Endothelial cell of umbilical vein (primary cell): ENCODE results near the gene USP49. TPM values are rescaled to one million over a fixed set of nuclear protein-coding genes. Genes with fewer than 3 reads are reported as not detected.
"Not testable (repeated sequence)": the region's sequence is repeated elsewhere in the genome, so short reads cannot be mapped to it uniquely, and the experiment has no call there.

Experiments
- BruUV-seq: library from RNA; stranded (reverse); fragments of 400-500 nt; replicated peaks from 2 replicates; lab custom pipeline; 2021; lab: Mats Ljungman, UMichigan
- CTCF ChIA-PET: fragments of 300-600, 350-600 bp; sonication (Branson Sonifier 250); formaldehyde crosslinking; loops from one replicate; lab custom pipeline; 2021; ENCODE audit warnings: antibody characterized with exemption, inconsistent platforms; lab: Charles Lee
- POLR2A ChIA-PET: fragments of 300-600, 350-600 bp; sonication (Branson Sonifier 250); formaldehyde crosslinking; loops from one replicate; lab custom pipeline; 2021; ENCODE audit warnings: antibody characterized with exemption, inconsistent platforms; lab: Charles Lee
- DNase-seq: peaks from one replicate; pipeline ENCODE4 v3.0.0-alpha.2; 2011; ENCODE audit warnings: low read depth, low spot score
- FAIRE-seq: peaks from 2 replicates; lab custom pipeline; 2011; peaks lifted over from hg19 to GRCh38; lab: Jason Lieb, UNC
- H2AFZ ChIP-seq: 2 replicates; pipeline ENCODE4 v1.6.0; 2012; ENCODE audit warnings: low read depth, low read length, control low read depth, inconsistent platforms
- H3K27ac ChIP-seq: 2 replicates; pipeline ENCODE4 v1.5.1; 2011; ENCODE audit warnings: low read depth, mild to moderate bottlenecking, control low read depth, low read length, moderate library complexity; ENCODE audit not compliant: insufficient read depth
- H3K27me3 ChIP-seq, 2 experiments: 2 replicates each; pipeline versions ENCODE4 v1.6.0 to v1.6.1; 2011; ENCODE audit warnings: low read length in 2 of 2, mixed read lengths in 1 of 2; ENCODE audit not compliant: control insufficient read depth in 2 of 2, insufficient read depth in 2 of 2
- H3K36me3 ChIP-seq, 2 experiments: 2 replicates in 1 of 2; 3 replicates in 1 of 2; pipeline ENCODE4 v1.5.1; 2011; ENCODE audit warnings: low read length in 2 of 2, mild to moderate bottlenecking in 1 of 2, moderate library complexity in 1 of 2; ENCODE audit not compliant: control insufficient read depth in 2 of 2, insufficient read depth in 2 of 2; ENCODE audit errors: extremely low read depth in 1 of 2
- H3K4me1 ChIP-seq: 3 replicates; pipeline ENCODE4 v1.5.1; 2011; ENCODE audit warnings: mild to moderate bottlenecking, low read length; ENCODE audit not compliant: control insufficient read depth, insufficient read depth; ENCODE audit errors: extremely low read depth
- H3K4me2 ChIP-seq: 2 replicates; pipeline ENCODE4 v1.6.1; 2011; ENCODE audit warnings: low read length, control low read depth, mixed read lengths; ENCODE audit not compliant: insufficient read depth
- H3K4me3 ChIP-seq, 3 experiments: fragments of 200-600 bp in 1 of 3; sonication (generic), shearing (Covaris generic) in 1 of 3; replicated peaks in 1 of 3; 2 replicates each; pipeline ENCODE4 v1.5.1; 2011 to 2016; ENCODE audit warnings: control low read depth in 3 of 3, low read length in 3 of 3, mild to moderate bottlenecking in 2 of 3, inconsistent platforms in 1 of 3, low read depth in 1 of 3, moderate library complexity in 1 of 3; ENCODE audit not compliant: insufficient read depth in 1 of 3
- H3K79me2 ChIP-seq: 2 replicates; pipeline ENCODE4 v1.6.0; 2012; ENCODE audit warnings: low read length, inconsistent platforms; ENCODE audit not compliant: control insufficient read depth, insufficient read depth
- H3K9ac ChIP-seq: replicated peaks from 2 replicates; pipeline ENCODE3; 2011; ENCODE audit warnings: low read length, control low read depth; ENCODE audit not compliant: insufficient read depth; ENCODE audit errors: extremely low read depth
- H3K9me1 ChIP-seq: replicated peaks from 3 replicates; pipeline ENCODE4 v1.6.0; 2011; ENCODE audit warnings: mild to moderate bottlenecking, low read length; ENCODE audit not compliant: control insufficient read depth, insufficient read depth; ENCODE audit errors: extremely low read depth
- H3K9me3 ChIP-seq: replicated peaks from 2 replicates; pipeline ENCODE4 v1.5.1; 2012; ENCODE audit warnings: low read length, inconsistent platforms; ENCODE audit not compliant: control insufficient read depth, insufficient read depth
- H4K20me1 ChIP-seq: replicated peaks from 2 replicates; pipeline ENCODE3; 2011; ENCODE audit warnings: mild to moderate bottlenecking, low read length; ENCODE audit not compliant: control insufficient read depth, insufficient read depth; ENCODE audit errors: extremely low read depth
- EZH2 ChIP-seq: IDR thresholded peaks from 2 replicates; pipeline ENCODE4 v1.6.1; 2012; ENCODE audit warnings: borderline replicate concordance, low read depth, mild to moderate bottlenecking, moderate library complexity, low read length, inconsistent platforms; ENCODE audit not compliant: severe bottlenecking
- FOS ChIP-seq: IDR thresholded peaks from 2 replicates; pipeline ENCODE4 v1.6.1; 2011; ENCODE audit warnings: mild to moderate bottlenecking, low read length, moderate library complexity, borderline replicate concordance; ENCODE audit not compliant: insufficient read depth
- GATA2 ChIP-seq: IDR thresholded peaks from 2 replicates; pipeline ENCODE4 v1.7.0; 2011; ENCODE audit warnings: low read depth, mild to moderate bottlenecking, moderate library complexity, mixed read lengths, low read length; ENCODE audit not compliant: insufficient read length, insufficient read depth
- JUN ChIP-seq: IDR thresholded peaks from 2 replicates; pipeline ENCODE4 v1.6.1; 2011; ENCODE audit warnings: borderline replicate concordance, low read depth; ENCODE audit not compliant: insufficient read length, insufficient read depth
- MYC ChIP-seq: IDR thresholded peaks from one replicate; pipeline ENCODE4 v1.6.1; 2011; ENCODE audit warnings: mild to moderate bottlenecking, low read depth, low read length
- POLR2A ChIP-seq: IDR thresholded peaks from 2 replicates; pipeline ENCODE4 v1.6.1; 2012; ENCODE audit warnings: low read depth, mild to moderate bottlenecking, control low read depth, low read length
- POLR2AphosphoS5 ChIP-seq: IDR thresholded peaks from 2 replicates; pipeline ENCODE4 v1.6.1; 2012; ENCODE audit warnings: low read depth, mild to moderate bottlenecking, control low read depth, low read length, moderate library complexity; ENCODE audit not compliant: insufficient read depth
- dilution Hi-C: fragments of 300-500 bp; cut with MboI; formaldehyde crosslinking; loops from one replicate; pipeline ENCODE4 v1.15.0; 2019; ENCODE audit warnings: low sequenced_read_pairs; ENCODE audit not compliant: extremely low pct_ligation_motif_present
- intact Hi-C: fragments of 100-400 bp; cut with micrococcal nuclease; formaldehyde crosslinking; loops from one replicate; pipeline ENCODE4 v1.10.0; 2022
- polyA plus RNA-seq, 4 experiments: library from polyadenylated mRNA; depleted of rRNA in 3 of 4; stranded (reverse) in 3 of 4; unstranded in 1 of 4; fragments of >200 nt; gene quantifications; 2 replicates each; pipeline versions ENCODE4 v1.2.1 to v1.2.3, GENCODE V29; 2011 to 2012; ENCODE audit warnings: missing spikeins in 1 of 4
- total RNA-seq: library from RNA; stranded (reverse); gene quantifications from 2 replicates; pipeline ENCODE4 v1.2.3, GENCODE V29; 2021
- TF ChIP-seq, protein P1 (sequence below), 2 donors: IDR thresholded peaks; 1 replicate in 1 of 2; 2 replicates in 1 of 2; pipeline ENCODE4 v1.5.1; 2011; ENCODE audit warnings: low read length in 2 of 2, mild to moderate bottlenecking in 2 of 2, moderate library complexity in 2 of 2, control low read depth in 1 of 2, inconsistent platforms in 1 of 2, low read depth in 1 of 2; ENCODE audit not compliant: insufficient read depth in 1 of 2; ENCODE audit errors: extremely low read depth in 1 of 2
- TF ChIP-seq, protein P2 (sequence below): IDR thresholded peaks from 2 replicates; pipeline ENCODE4 v1.6.1; 2011; ENCODE audit not compliant: insufficient read depth, insufficient read length

Gene USP49
- total and polyA plus RNA-seq, 2 donors (not counting 3 experiments of a cell fraction or from before 2014, with no cell fraction given): 2.4 to 4.1 TPM

DNA sequence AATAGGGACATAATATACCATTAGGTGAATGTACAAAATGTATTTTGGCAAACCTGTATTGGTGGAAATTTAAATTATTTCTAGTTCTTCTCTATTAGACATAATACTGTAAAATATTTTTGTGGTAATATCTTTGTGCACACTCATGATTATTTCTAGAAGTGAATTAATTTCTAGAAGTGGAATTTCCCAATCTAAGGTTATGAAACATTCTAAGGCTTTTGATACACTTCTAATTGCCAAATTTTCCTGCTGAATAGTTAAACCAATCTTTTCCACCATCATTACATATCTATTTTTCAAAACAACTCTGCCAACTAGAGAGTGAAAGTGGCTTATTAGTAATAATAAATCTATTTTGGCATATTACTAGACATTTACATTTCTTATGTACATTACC, 48.3 kb upstream of the USP49 start:
- Histone ChIP-seq H3K4me2 (no peak overlapping the region), H4K20me1 (no peaks in the 10 kb centered on the region), H3K27me3 (no peaks in the 10 kb centered on the region), H3K9me3 (no peaks in the 10 kb centered on the region), H2AFZ (no peak overlapping the region), H3K79me2 (peaks cover 30% of the 10 kb centered on the region), H3K4me3 (no peak overlapping the region), H3K9me1 (no peaks in the 10 kb centered on the region), H3K27ac (no peak overlapping the region), H3K9ac (no peak overlapping the region), H3K36me3 (no peaks in the 10 kb centered on the region), H3K4me1 (peaks cover 38% of the 10 kb centered on the region)
- intact Hi-C loops (loop anchor here (5.0 kb wide), 1 partner anchor 84 kb away; no protein-coding TSS in a partner anchor), dilution Hi-C loops (no loop called here)
- BruUV-seq: no TSS peak
- CTCF ChIA-PET: interaction anchor here (0.8 to 2.5 kb wide), 4 partner anchors 17 to 101 kb away, joined by 4 to 7 read pairs (median 5); partner anchors contain the start of genes BYSL and MED20
- POLR2A ChIA-PET: no interaction called here
- TF ChIP-seq POLR2A (no peak), FOS (no peak), POLR2AphosphoS5 (no peak), JUN (no peak), MYC (no peak), EZH2 (no peak), GATA2 (no peak)
- TF ChIP-seq, protein P1, sequence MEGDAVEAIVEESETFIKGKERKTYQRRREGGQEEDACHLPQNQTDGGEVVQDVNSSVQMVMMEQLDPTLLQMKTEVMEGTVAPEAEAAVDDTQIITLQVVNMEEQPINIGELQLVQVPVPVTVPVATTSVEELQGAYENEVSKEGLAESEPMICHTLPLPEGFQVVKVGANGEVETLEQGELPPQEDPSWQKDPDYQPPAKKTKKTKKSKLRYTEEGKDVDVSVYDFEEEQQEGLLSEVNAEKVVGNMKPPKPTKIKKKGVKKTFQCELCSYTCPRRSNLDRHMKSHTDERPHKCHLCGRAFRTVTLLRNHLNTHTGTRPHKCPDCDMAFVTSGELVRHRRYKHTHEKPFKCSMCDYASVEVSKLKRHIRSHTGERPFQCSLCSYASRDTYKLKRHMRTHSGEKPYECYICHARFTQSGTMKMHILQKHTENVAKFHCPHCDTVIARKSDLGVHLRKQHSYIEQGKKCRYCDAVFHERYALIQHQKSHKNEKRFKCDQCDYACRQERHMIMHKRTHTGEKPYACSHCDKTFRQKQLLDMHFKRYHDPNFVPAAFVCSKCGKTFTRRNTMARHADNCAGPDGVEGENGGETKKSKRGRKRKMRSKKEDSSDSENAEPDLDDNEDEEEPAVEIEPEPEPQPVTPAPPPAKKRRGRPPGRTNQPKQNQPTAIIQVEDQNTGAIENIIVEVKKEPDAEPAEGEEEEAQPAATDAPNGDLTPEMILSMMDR (IDR thresholded peaks at IDR 0.05; ENCODE audit: extremely low read depth in 1 of 2, insufficient read depth in 1 of 2, low read depth in 1 of 2, low read length in 2 of 2): no peak
- TF ChIP-seq, protein P2, sequence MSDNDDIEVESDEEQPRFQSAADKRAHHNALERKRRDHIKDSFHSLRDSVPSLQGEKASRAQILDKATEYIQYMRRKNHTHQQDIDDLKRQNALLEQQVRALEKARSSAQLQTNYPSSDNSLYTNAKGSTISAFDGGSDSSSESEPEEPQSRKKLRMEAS: no peak
- FAIRE-seq: no peak
- no peak for DNase-seq

DNA sequence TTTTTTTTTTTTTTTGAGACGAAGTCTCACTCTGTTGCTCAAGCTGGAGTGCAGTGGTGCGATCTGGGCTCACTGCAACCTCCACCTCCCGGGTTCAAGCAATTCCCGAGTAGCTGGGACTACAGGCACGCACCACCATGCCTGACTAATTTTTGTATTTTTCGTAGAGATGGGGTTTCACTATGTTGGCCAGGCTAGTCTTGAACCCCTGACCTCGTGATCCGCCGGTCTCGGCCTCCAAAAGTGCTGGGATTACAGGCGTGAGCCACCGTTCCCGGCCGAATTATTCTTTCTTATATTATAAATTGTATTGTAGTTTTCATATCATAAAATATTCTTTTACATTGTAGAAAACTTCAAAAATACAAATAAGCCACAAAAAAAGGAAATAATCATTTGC, 47.7 kb upstream of the USP49 start:
- H3K9me1 ChIP-seq, H3K36me3 ChIP-seq, H2AFZ ChIP-seq, dilution Hi-C loops, H3K4me3 ChIP-seq, H3K9ac ChIP-seq, H3K9me3 ChIP-seq, H4K20me1 ChIP-seq, POLR2A ChIA-PET, DNase-seq, H3K27me3 ChIP-seq, H3K27ac ChIP-seq, H3K4me2 ChIP-seq, BruUV-seq, FAIRE-seq: not testable (repeated sequence)
- CTCF ChIA-PET: interaction anchor here (0.7 to 2.5 kb wide), 5 partner anchors 62 to 156 kb away, joined by 3 to 14 read pairs (median 6); partner anchors contain the start of gene TOMM6
- Histone ChIP-seq H3K79me2 (peaks cover 36% of the 10 kb centered on the region), H3K4me1 (peaks cover 40% of the 10 kb centered on the region)
- intact Hi-C loops: loop anchor here (5.0 kb wide), 1 partner anchor 84 kb away; no protein-coding TSS in a partner anchor
